ENCODE results near the gene YTHDF1.
"Not testable (repeated sequence)": the region's sequence is repeated elsewhere in the genome, so short reads cannot be mapped to it uniquely, and the experiment has no call there.

Gene YTHDF1

GRCh38 chr20:63169681-63170080 lies 46.2 kb downstream of the YTHDF1 start:
- DNase-seq (ENCODE audit: low read depth) = no peak

GRCh38 chr20:63168861-63169260 lies 47.1 kb downstream of the YTHDF1 start:
- no peak for DNase-seq (ENCODE audit: low read depth)

GRCh38 chr20:63167918-63168520 lies 47.9 kb downstream of the YTHDF1 start:
- DNase-seq (ENCODE audit: low read depth) = no peak

- DNase-seq (ENCODE audit: low read depth) = no peak
Measured at GRCh38 chr20:63167026-63167917, 48.7 kb downstream of the YTHDF1 start.

- DNase-seq (ENCODE audit: low read depth) = no peak
Measured at GRCh38 chr20:63166193-63167020, 49.5 kb downstream of the YTHDF1 start.

GRCh38 chr20:63165356-63166192 lies 50.4 kb downstream of the YTHDF1 start:
- no peak for DNase-seq (ENCODE audit: low read depth)

- DNase-seq (ENCODE audit: low read depth) = no peak
Measured at GRCh38 chr20:63164484-63165355, 51.2 kb downstream of the YTHDF1 start.

- DNase-seq (ENCODE audit: low read depth) = no peak
Measured at GRCh38 chr20:63163596-63164483, 52.1 kb downstream of the YTHDF1 start.

- DNase-seq (ENCODE audit: low read depth) = no peak
Measured at GRCh38 chr20:63163171-63163570, 52.8 kb downstream of the YTHDF1 start.

GRCh38 chr20:63162206-63162795 lies 53.6 kb downstream of the YTHDF1 start:
- DNase-seq (ENCODE audit: low read depth) = no peak

- no peak for DNase-seq (ENCODE audit: low read depth)
Measured at GRCh38 chr20:63161176-63161651, 54.7 kb downstream of the YTHDF1 start.

- no peak for DNase-seq (ENCODE audit: low read depth)
Measured at GRCh38 chr20:63160641-63161175, 55.2 kb downstream of the YTHDF1 start.

GRCh38 chr20:63159826-63160640 lies 55.9 kb downstream of the YTHDF1 start:
- no peak for DNase-seq (ENCODE audit: low read depth)

- DNase-seq (ENCODE audit: low read depth) = not testable (repeated sequence)
Measured at GRCh38 chr20:63159251-63159650, 56.7 kb downstream of the YTHDF1 start.

GRCh38 chr20:63158845-63159244 lies 57.1 kb downstream of the YTHDF1 start:
- DNase-seq (ENCODE audit: low read depth) = no peak

- DNase-seq (ENCODE audit: low read depth) = no peak
Measured at GRCh38 chr20:63158352-63158751, 57.6 kb downstream of the YTHDF1 start.

GRCh38 chr20:63157431-63157830 lies 58.5 kb downstream of the YTHDF1 start:
- not testable (repeated sequence) for DNase-seq (ENCODE audit: low read depth)

GRCh38 chr20:63156221-63156671 lies 59.7 kb downstream of the YTHDF1 start:
- DNase-seq (ENCODE audit: low read depth) = no peak
